Hindlimb muscle (tissue), 1 donor: Measurements from ENCODE around the gene RNF144A. TPM values are rescaled to one million over a fixed set of nuclear protein-coding genes. Genes with fewer than 3 reads are reported as not detected.

Experiments used
- polyA plus RNA-seq: library from polyadenylated mRNA; unstranded; fragments of 120-200 nt; gene quantifications from one replicate; pipeline ENCODE4 v1.2.1, GENCODE V29; 2013; ENCODE audit not compliant: insufficient read length

RNF144A gene
- polyA plus RNA-seq, 1 donor: 21.5 TPM

Other genes starting within 250 kb of the RNF144A start
- gene CMPK2, start 51.5 kb upstream of the RNF144A start, polyA plus RNA-seq: 3.6 TPM
- 4.1 TPM for gene RSAD2, start 39.6 kb upstream of the RNF144A start, polyA plus RNA-seq